GM12873 (cell line): ENCODE data around the gene OSBPL2.

Source experiments
- TF ChIP-seq, protein P1 (sequence below): IDR thresholded peaks from 2 replicates; pipeline ENCODE4 v1.5.1; 2012; ENCODE audit warnings: low read depth, mild to moderate bottlenecking, moderate library complexity, low read length, control low read depth; ENCODE audit not compliant: insufficient read depth; ENCODE audit errors: missing control alignments

Gene OSBPL2

DNA sequence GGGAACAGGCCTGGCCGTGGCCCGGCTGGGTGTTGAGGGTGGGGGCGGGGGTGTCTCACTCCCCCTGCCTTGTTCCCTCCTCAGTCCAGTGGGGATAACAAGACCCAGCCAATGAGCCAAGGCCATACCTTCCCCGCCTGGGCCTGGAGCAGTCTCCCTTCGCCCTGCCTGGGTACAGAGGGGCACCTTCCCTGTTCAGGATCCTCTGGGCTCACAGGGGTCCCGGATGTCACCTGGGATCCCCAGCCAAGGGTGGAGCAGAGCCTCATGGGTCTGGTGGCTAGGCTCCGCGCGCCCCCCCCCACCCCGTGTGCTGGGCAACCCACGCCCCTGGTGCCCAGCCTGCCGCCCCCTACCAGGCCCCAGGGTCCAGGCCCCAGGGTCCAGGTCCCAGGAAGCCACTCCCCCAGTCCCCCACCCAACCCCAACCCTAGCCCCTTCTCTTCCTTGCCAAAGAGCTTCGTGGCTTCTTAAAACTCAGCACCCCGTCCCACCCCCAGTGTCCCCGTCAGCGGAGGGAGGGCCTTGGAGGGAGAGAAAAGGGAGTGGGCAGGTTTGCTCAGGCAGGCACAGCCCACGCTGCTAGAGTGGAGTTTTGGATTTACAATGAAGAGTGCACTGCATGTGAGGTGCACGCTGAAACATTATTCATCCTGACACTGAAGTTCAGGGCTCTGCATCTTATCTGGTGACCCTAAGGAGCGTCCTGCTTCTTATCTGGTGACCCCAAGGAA, 30.1 kb upstream of the OSBPL2 start:
- TF ChIP-seq, protein P1, sequence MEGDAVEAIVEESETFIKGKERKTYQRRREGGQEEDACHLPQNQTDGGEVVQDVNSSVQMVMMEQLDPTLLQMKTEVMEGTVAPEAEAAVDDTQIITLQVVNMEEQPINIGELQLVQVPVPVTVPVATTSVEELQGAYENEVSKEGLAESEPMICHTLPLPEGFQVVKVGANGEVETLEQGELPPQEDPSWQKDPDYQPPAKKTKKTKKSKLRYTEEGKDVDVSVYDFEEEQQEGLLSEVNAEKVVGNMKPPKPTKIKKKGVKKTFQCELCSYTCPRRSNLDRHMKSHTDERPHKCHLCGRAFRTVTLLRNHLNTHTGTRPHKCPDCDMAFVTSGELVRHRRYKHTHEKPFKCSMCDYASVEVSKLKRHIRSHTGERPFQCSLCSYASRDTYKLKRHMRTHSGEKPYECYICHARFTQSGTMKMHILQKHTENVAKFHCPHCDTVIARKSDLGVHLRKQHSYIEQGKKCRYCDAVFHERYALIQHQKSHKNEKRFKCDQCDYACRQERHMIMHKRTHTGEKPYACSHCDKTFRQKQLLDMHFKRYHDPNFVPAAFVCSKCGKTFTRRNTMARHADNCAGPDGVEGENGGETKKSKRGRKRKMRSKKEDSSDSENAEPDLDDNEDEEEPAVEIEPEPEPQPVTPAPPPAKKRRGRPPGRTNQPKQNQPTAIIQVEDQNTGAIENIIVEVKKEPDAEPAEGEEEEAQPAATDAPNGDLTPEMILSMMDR: no peak

DNA sequence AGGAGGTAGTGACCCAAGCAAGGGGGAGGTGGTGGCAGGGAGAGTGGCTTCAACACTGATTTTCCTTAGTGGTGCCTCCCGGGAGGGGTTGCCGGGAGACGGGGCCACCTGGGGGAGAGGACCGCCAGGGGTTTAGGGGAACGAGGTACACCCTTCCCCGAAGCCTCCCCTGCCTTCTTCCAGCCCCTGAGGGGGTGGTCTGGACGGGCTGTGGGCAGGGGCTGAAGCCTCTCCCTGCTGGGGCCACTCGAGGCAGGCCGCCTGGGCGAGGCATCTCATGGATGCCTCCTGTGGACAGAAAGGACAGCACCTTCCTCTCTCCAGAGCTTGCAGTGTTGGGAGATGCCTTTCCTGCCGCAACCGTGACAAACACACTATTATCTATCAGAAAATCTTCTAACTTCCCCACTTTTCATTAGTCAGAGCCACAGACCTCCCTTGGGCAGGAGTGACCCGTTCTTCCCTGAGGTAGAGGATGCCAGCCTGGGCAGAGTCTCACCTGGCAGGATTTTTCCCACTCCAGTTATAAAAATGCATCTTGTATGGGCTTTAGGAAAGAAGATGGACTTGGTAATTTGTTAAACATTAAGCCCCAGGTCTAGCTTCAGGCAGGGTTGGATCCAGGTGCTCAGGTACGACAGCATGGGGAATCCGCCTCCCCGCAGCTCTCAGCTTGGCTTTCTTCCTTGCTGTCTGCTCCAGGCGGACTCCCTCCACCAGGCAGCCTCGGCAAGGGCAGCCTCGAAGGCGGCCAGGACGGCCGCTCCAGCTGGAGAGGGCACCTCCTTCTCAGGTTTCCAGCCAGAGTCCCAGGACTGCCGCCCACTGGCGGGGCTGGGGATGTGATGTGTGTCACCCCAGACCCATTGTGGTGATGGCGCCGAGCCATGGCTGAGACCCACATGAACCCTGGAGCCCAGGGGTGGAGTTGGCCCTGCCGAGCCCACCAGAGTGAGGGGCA, 29.2 kb upstream of the OSBPL2 start:
- TF ChIP-seq, protein P1: no peak

DNA sequence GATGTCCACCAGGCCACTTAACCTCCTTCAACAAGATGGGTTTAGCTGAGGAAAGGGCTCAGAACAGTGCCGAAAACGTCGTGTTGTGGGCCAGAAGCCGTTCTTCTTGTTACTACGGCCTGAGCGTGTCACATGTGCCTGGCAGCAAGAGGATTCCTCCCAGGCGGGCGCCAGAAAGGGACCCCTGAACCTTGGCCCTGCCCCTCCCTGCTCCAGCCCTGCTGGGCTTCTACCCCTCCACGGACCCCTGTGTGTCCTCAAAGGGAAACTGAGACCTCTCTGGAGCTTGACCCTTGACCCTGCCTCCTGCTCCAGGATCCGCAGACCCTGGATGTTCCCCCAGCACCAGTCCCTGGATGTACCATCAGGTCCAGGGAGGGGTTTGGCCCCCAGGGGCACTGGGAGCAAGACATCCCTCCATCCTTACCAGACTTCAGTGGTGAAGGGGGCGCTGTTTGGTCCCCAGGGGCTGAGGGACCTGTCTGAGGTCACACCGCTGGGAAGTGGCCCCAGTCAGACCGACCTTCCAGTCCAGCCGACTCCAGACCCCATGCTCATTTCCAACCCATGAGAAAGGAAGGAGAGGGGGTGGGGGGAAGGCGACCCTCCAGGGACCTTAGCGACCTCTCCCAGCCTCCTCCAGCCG, 28.3 kb upstream of the OSBPL2 start:
- TF ChIP-seq, protein P1: no peak

DNA sequence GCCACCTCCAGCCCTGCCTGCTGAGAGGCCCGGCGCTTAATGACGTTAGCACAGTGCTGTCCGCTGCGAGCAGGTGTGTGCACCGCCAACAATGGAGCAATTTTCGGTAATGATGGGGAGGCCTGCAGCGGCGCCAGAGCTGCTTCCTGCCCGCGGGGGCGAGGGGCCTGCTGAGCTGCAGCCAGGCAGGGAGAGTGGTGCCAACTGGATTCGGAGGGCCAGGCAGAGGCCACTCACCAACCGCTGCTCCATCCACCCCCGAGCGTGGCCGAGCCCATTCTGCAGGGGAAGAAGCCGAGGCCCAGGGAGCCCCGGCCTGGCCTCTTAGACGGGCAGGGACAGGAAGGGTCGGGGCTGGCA, 27.8 kb upstream of the OSBPL2 start:
- TF ChIP-seq, protein P1: no peak

DNA sequence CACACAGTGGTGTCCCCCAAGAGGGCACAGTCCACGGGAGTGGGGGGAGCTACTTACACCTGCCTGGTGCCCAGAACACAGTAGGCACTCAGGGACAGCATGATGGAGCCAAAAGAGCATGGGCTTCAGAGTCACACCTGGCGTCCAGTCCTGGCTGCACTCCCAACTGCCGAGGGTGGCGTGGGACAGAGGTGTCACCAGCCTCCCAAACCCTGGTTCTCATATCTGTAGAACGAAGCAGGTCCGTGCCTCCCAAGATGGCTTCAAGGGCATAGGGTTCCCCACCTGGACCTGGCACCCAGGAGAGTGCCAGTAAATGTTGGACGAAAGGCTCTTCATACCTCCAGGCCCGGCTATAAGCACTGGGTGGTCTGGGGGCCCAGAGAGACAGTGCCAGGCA, 27.1 kb upstream of the OSBPL2 start:
- TF ChIP-seq, protein P1: no peak

DNA sequence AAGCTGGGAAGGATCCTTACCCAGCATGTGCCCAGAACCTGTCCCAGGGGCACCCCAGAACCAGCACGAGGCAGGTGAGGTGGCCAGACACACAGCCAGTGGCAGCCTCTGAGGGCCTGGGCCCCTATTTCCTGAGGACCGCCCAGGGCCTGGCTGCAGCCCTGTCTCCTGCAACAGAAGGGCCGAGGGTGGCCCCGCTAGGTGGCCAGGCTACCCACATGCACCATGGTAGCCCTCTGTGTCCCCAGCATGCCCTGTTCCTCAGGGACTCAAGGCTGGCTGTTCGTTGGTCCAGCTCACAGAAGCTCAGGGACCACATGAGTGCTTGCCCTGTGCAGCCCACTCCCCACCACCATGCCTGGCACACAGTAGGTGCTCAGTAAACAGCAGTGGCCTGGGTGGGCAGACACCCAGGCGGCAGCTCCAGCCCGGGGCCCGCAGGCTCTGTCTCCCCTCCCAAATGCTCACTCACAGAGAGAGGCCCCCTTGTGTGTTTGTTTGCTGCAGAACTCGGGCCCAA, 26.5 kb upstream of the OSBPL2 start:
- TF ChIP-seq, protein P1: no peak
